DMS 273 (cell line): Measurements from ENCODE around the gene GOLGA8K.
"Not testable (repeated sequence)": the region's sequence is repeated elsewhere in the genome, so short reads cannot be mapped to it uniquely, and the experiment has no call there.

Source experiments
- DNase-seq: peaks from one replicate; lab custom pipeline; 2025; ENCODE audit not compliant: unreplicated experiment; lab: John Stamatoyannopoulos, UW

GOLGA8K gene

GRCh38 chr15:32403192-32403591 is at the start of gene GOLGA8K:
GOLGA8K (minus strand) TSS chr15:32403292; CDS start chr15:32403194, 98 bp downstream.
- DNase-seq: not testable (repeated sequence)

- DNase-seq: not testable (repeated sequence)
These were observed 37.4 kb upstream of the GOLGA8K start for GRCh38 chr15:32440445-32440977.

- not testable (repeated sequence) for DNase-seq
These were observed 31.2 kb upstream of the GOLGA8K start for GRCh38 chr15:32434102-32434963.

DNA sequence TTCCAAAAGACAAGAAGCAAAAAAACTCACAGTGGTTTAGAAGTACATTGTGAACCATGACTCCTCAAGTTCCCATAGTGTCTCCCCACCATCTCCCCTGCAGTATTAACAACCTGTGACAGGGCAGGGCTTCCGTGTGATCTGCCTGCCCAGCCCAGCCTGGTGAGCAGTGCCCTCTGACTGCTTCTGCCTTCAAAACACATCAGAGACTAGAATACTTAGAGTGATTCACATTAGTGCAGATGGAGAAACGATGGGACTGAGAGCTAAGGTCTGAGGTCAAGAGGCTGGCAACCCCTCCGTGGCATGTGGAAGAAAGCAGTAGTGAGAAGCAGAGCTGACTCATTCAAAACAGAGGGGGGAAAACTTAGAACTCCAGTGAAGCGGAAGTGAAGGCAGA is 24.5 kb upstream of the GOLGA8K start:
- DNase-seq: not testable (repeated sequence)

DNA sequence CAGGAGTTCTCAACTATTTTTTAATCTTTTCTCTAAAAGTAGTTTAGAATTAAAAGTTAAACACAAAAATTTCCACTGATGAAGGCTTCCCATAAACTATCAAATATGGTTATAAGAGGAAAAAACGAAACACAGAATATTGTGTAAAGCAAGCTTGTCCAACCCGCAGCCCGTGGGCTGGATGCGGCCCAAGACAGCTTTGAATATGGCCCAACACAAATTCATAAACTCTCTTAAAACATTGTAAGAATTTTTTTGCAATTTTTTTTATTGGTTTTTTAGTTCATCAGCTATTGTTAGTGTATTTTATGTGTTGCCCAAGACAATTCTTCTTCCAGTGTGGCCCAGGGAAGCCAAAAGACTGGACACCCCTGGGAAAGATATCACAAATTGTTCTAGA is 23.4 kb upstream of the GOLGA8K start:
- not testable (repeated sequence) for DNase-seq

- DNase-seq: not testable (repeated sequence)
These were observed 4.8 kb upstream of the GOLGA8K start for GRCh38 chr15:32407903-32408302.

GRCh38 chr15:32396522-32396921 is 6.6 kb downstream of the GOLGA8K start:
- DNase-seq: not testable (repeated sequence)

DNA sequence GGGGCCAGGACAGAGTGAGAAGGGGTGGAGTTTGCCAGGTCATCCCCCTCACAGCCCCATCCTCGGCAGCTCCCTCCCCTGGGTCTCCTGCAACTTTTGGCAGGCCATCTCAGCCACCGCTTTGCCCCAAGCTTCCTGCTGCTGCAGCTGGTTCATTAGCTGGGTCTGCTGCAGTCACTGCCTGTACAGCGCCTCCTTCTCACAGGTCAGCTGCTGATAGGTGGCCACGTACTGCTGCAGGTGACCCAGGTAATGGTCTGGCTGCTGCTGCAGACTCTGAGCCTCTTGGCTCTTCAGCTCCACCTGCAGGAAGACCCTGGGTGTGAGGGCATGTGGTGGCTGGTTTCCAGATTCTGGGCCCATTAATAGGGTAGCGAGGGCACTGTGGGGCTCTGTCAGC is 8.3 kb downstream of the GOLGA8K start:
- not testable (repeated sequence) for DNase-seq

GRCh38 chr15:32388050-32388648 is 14.9 kb downstream of the GOLGA8K start:
- not testable (repeated sequence) for DNase-seq

GRCh38 chr15:32385823-32386495 is 17.1 kb downstream of the GOLGA8K start:
- not testable (repeated sequence) for DNase-seq

- DNase-seq: not testable (repeated sequence)
These were observed 28.9 kb downstream of the GOLGA8K start for GRCh38 chr15:32374185-32374584.

DNA sequence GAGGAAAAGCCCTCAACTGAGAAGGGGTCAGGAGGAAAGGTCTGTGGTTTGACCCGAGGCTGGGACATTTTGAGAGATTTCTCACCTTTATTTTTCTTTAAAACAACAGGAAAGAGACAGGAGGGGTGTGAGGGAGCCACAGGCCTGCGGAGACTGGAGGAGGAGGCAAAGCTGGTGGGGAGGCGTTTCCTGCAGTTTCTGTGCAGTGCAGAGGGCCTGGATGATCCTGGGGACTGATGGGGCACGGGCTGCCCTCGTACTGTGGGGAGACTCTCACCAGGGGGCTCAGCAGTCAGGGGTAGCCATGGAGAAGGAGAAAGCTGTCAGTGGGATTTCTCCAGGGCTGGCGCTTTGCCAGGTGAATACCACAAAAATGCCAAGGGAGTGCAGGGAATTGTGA is 29.4 kb downstream of the GOLGA8K start:
- DNase-seq: not testable (repeated sequence)

- not testable (repeated sequence) for DNase-seq
These were observed 31.0 kb downstream of the GOLGA8K start for GRCh38 chr15:32372075-32372474.

DNA sequence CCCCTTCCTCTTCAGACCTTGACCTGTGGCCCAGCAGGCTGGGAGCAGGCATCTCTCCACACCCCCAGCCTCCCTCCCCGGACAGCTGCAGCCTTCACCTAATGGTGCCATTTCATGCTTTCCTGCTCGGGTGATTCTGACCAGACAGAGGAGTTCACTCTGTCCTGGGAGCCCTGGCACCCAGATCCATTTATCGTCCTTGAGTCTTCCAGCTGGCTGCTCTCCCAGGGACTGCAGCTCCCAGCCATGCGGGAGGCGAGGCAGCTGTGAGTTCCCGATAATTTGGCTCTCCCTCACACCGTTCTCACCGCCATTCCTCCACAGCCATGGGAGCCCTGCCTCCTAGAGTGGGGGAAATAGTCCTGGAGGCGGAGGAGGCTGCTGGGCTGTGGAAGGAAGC is 32.6 kb downstream of the GOLGA8K start:
- not testable (repeated sequence) for DNase-seq

GRCh38 chr15:32370064-32370463 is 33.0 kb downstream of the GOLGA8K start:
- not testable (repeated sequence) for DNase-seq

DNA sequence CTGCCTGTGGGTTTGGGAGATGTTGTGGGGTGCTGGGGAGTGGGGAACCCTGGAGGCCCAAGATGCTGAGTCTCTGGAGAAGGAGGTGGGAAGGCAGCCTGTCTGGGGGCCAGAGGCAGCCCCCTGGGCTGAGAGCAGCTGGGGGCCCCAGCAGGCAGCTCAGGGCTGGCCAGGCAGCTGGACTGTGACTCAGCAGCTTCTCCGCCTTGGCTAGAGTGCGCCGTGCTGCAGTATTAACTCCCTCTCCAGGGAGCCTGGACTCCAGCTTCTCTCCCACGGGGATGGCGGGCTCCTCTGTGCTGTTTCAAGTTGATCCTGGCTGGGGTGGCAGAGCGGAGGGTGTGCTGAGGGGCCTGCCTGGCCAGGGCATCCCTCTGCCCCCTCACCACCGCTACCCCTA is 36.6 kb downstream of the GOLGA8K start:
- not testable (repeated sequence) for DNase-seq

DNA sequence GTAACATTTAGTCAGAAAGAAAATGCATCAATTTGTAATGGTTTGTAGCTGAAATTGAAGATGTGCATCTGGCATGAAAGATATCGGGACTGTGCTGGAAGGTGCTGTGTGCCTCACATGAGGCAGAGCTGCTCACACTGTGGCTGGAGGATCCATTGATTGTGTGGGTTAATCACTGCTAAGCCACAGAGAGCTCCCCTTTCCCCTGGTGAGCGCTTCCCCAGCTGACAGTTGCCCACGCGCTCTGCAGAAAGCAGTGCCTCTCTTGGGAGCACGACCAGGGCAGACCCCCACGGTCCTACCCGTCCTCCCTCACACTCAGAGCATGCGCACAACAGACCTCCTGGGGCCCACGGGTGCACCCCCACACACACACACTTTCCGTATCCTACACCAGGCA is 37.1 kb downstream of the GOLGA8K start:
- DNase-seq: not testable (repeated sequence)

- DNase-seq: not testable (repeated sequence)
These were observed 38.1 kb downstream of the GOLGA8K start for GRCh38 chr15:32364944-32365343.

GRCh38 chr15:32363449-32363848 is 39.6 kb downstream of the GOLGA8K start:
- not testable (repeated sequence) for DNase-seq

- DNase-seq: not testable (repeated sequence)
These were observed 41.4 kb downstream of the GOLGA8K start for GRCh38 chr15:32361662-32362061.

DNA sequence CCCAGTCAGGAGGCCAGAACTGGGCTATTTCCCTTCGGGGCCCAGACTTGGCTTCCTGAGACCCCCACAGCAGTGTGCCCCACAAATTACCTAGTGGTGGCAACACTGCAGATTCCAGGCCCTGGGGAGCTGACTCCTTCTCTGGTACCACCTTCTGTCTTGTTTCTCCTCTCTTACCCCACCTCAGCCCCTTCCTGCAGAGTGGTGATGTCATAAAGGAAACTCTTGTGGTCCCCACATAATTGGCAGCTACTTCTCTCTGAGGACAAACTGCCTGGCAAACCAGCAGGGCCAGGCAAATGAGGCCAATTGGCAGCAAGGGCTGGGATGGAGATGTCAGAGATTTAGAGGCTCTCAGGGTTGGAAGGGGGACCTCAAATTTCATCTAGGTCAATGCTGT is 44.6 kb downstream of the GOLGA8K start:
- DNase-seq: not testable (repeated sequence)
